K562 (cell line): Measurements from ENCODE around the gene DCAF10. TPM values are rescaled to one million over a fixed set of nuclear protein-coding genes. Genes with fewer than 3 reads are reported as not detected.
A peak's percentile ranks its signal among the peaks of the same experiment; 100 is the strongest.

Experiments
- ARID1B ChIP-seq: fragments of 450-650 bp; IDR thresholded peaks from 2 replicates; pipeline ENCODE4 v1.6.1; 2016; ENCODE audit warnings: antibody characterized with exemption, mild to moderate bottlenecking, inconsistent platforms
- ARNT ChIP-seq, 2 experiments: fragments of 450-650 bp; IDR thresholded peaks; 2 replicates each; pipeline ENCODE4 v1.6.1; 2016; ENCODE audit warnings: mild to moderate bottlenecking in 1 of 2
- CBFB ChIP-seq: sonication (generic); formaldehyde crosslinking; IDR thresholded peaks from 2 replicates; pipeline ENCODE4 v1.4.0; 2020; ENCODE audit warnings: mild to moderate bottlenecking, missing genetic modification reagents
- FOXK1 ChIP-seq: sonication (generic); formaldehyde crosslinking; IDR thresholded peaks from 2 replicates; pipeline ENCODE4 v1.8.0; 2022; ENCODE audit warnings: missing genetic modification reagents, mild to moderate bottlenecking, borderline replicate concordance
- GABPB1 ChIP-seq: sonication (generic); formaldehyde crosslinking; IDR thresholded peaks from 2 replicates; pipeline ENCODE4 v1.8.0; 2022; ENCODE audit warnings: mild to moderate bottlenecking, missing genetic modification reagents
- HDGF ChIP-seq: fragments of 450-650 bp; IDR thresholded peaks from 2 replicates; pipeline ENCODE4 v1.6.1; 2016
- KDM4B ChIP-seq, 2 experiments: fragments of 450-650 bp in 1 of 2; sonication (generic) in 1 of 2; IDR thresholded peaks; 2 replicates each; pipeline ENCODE4 v1.6.1; 2016 to 2017; ENCODE audit warnings: borderline replicate concordance in 2 of 2, antibody characterized with exemption in 1 of 2, low read depth in 1 of 2, mild to moderate bottlenecking in 1 of 2
- LARP7 ChIP-seq: fragments of 450-650 bp; IDR thresholded peaks from 2 replicates; pipeline ENCODE4 v1.6.1; 2016
- MAFF ChIP-seq: IDR thresholded peaks from 2 replicates; pipeline ENCODE4 v1.6.1; 2012; ENCODE audit warnings: low read length, improper control_type of control experiment
- MYC ChIP-seq, 2 experiments: fragments of 250-450 bp in 1 of 2; sonication (Bioruptor Pico) in 1 of 2; IDR thresholded peaks; 2 replicates each; pipeline versions ENCODE4 v1.5.1 to v1.6.1; 2012 to 2021; ENCODE audit warnings: low read depth in 2 of 2, borderline replicate concordance in 1 of 2, improper control_type of control experiment in 1 of 2, low read length in 1 of 2, mild to moderate bottlenecking in 1 of 2, moderate library complexity in 1 of 2
- PHF21A ChIP-seq: fragments of 450-650 bp; IDR thresholded peaks from 2 replicates; pipeline ENCODE4 v1.6.1; 2017; ENCODE audit warnings: low read depth, borderline replicate concordance
- PURB ChIP-seq: sonication (generic); formaldehyde crosslinking; IDR thresholded peaks from 2 replicates; pipeline ENCODE4 v1.9.0; 2021; ENCODE audit warnings: low read depth, mild to moderate bottlenecking, missing genetic modification reagents
- RFX1 ChIP-seq: fragments of 450-650 bp; IDR thresholded peaks from 2 replicates; pipeline ENCODE4 v1.6.1; 2016; ENCODE audit warnings: mild to moderate bottlenecking, moderate library complexity
- SIX5 ChIP-seq, 2 experiments: IDR thresholded peaks; 2 replicates each; pipeline ENCODE4 v1.6.1; 2011; ENCODE audit warnings: low read length in 2 of 2, borderline replicate concordance in 1 of 2, low read depth in 1 of 2, mild to moderate bottlenecking in 1 of 2, moderate library complexity in 1 of 2; ENCODE audit not compliant: insufficient read depth in 1 of 2
- THAP12 ChIP-seq: fragments of 250-450 bp; sonication (Bioruptor Pico); IDR thresholded peaks from 2 replicates; pipeline ENCODE4 v1.9.0; 2021; ENCODE audit warnings: mild to moderate bottlenecking, inconsistent platforms
- THRB ChIP-seq: fragments of 450-650 bp; formaldehyde crosslinking; conservative IDR thresholded peaks from 2 replicates; pipeline ENCODE4 v1.4.0; 2022; ENCODE audit warnings: mild to moderate bottlenecking, missing genetic modification characterization
- YBX1 ChIP-seq: fragments of 450-650 bp; IDR thresholded peaks from 2 replicates; pipeline ENCODE4 v1.7.1; 2016; ENCODE audit warnings: mild to moderate bottlenecking
- polyA plus RNA-seq, 8 experiments: library from polyadenylated mRNA; depleted of rRNA in 4 of 8; stranded (reverse) in 5 of 8; unstranded in 3 of 8; fragments of >200 nt; fragmentation: Nextera tagmentation in 2 of 8; fragmentation: Illumina TruSeq in 1 of 8; extraction: Ambion mirVana in 2 of 8; extraction: Trizol in 1 of 8; gene quantifications; 2 replicates each; pipeline versions ENCODE4 v1.2.1 to v1.2.3, GENCODE V29; 2011 to 2014; ENCODE audit warnings: inconsistent platforms in 1 of 8, missing spikeins in 1 of 8
- total RNA-seq, 7 experiments: library from RNA; depleted of rRNA in 6 of 7; stranded (reverse); fragments of >200 nt in 6 of 7; fragmentation: Illumina TruSeq in 2 of 7; extraction: Trizol in 2 of 7; gene quantifications; 2 replicates each; pipeline versions ENCODE4 v1.2.1 to v1.2.3, GENCODE V29; 2011 to 2021; ENCODE audit warnings: low replicate concordance in 1 of 7
- TF ChIP-seq, protein P1 (sequence below): fragments of 250-450 bp; sonication (Bioruptor Pico); IDR thresholded peaks from 2 replicates; pipeline ENCODE4 v1.8.0; 2022; ENCODE audit warnings: inconsistent platforms
- TF ChIP-seq, protein P2 (sequence below), 2 experiments: IDR thresholded peaks; 2 replicates each; pipeline ENCODE4 v1.6.1; 2011; ENCODE audit warnings: borderline replicate concordance in 1 of 2, control low read depth in 1 of 2, low read depth in 1 of 2, low read length in 1 of 2, mild to moderate bottlenecking in 1 of 2, mixed read lengths in 1 of 2, moderate library complexity in 1 of 2; ENCODE audit not compliant: insufficient read depth in 1 of 2, insufficient read length in 1 of 2, poor library complexity in 1 of 2, severe bottlenecking in 1 of 2; ENCODE audit errors: extremely low read depth in 1 of 2

DCAF10 gene
- total and polyA plus RNA-seq, 9 of the 15 experiments (the other 6 are each of a cell fraction or from before 2014, with no cell fraction given): 6.8 to 40.1 (median 16.9) TPM

DNA sequence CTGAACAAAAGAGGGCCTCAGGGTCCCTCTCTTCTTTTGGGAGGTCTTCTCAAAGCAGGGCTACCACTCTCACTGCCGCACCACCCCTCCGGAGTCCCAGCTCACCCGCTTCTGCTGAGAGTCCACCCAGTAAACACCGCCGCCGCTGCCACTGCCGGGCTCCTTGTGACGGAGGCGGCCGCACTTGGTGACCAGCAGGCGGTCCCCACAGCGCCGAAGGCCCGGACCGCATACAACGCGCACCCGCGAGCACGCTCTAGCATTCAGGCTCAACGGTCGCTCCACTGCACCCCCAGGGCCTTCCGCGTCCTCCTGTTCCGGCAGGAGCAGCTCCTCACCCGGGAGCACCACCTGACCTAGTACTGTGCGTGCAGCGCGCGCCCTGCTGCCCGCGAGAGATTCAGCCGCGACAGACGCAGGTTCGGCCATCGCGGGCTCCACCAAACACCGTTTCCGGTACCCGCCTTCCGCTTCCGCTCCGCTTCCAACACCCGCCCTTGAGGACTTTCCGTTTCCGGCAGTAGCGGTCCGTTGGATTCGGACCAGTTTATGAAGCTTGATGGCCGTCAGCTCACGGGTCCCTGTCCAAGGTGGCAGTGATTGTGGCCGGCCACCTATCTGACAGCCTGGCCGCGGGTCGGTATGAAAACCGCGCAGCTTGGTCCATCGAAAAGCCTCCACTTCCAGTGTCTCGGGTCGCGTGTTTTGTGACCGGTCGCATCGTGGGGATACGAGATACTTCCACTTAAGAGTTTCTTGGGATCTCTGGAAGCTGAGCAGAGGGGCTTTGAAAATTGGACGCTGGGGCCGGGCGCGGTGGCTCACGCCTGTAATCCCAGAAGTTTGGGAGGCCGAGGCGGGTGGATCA, 15.7 kb upstream of the DCAF10 start, which contains the start of gene EXOSC3 (continued):
- TF ChIP-seq, protein P1, sequence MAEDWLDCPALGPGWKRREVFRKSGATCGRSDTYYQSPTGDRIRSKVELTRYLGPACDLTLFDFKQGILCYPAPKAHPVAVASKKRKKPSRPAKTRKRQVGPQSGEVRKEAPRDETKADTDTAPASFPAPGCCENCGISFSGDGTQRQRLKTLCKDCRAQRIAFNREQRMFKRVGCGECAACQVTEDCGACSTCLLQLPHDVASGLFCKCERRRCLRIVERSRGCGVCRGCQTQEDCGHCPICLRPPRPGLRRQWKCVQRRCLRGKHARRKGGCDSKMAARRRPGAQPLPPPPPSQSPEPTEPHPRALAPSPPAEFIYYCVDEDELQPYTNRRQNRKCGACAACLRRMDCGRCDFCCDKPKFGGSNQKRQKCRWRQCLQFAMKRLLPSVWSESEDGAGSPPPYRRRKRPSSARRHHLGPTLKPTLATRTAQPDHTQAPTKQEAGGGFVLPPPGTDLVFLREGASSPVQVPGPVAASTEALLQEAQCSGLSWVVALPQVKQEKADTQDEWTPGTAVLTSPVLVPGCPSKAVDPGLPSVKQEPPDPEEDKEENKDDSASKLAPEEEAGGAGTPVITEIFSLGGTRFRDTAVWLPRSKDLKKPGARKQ (CRISPR knock-in tag): no peak
- TF ChIP-seq PHF21A (no peak), FOXK1 (CRISPR knock-in tag) (peak; percentile 84; the same call in 1 of the 2 replicates), SIX5 (IDR thresholded peaks at IDR 0.05; ENCODE audit: borderline replicate concordance in 1 of 2, insufficient read depth in 1 of 2, low read depth in 1 of 2, low read length in 2 of 2) (peak in 1 of 2 experiments; percentile 19; a peak in 2 of 4 replicates), KDM4B (IDR thresholded peaks at IDR 0.05; ENCODE audit: borderline replicate concordance in 2 of 2, low read depth in 1 of 2) (peak in 1 of 2 experiments; percentile 98; a peak in 2 of 4 replicates), MYC (IDR thresholded peaks at IDR 0.05; ENCODE audit: low read depth, low read length) (peak; percentile 89), MYC (CRISPR knock-in tag; IDR thresholded peaks at IDR 0.05; ENCODE audit: borderline replicate concordance, low read depth) (peak; percentile 66; the same call in 1 of the 2 replicates), THAP12 (CRISPR knock-in tag) (peak; percentile 65), LARP7 (no peak), ARID1B (peak; percentile 52), YBX1 (no peak), THRB (CRISPR knock-in tag) (no peak), RFX1 (no peak), ARNT (IDR thresholded peaks at IDR 0.05) (no peak), GABPB1 (CRISPR knock-in tag) (peak; percentile 98), MAFF (no peak), CBFB (CRISPR knock-in tag) (peak; percentile 72), PURB (CRISPR knock-in tag) (no peak), HDGF (no peak)
- TF ChIP-seq, protein P2, sequence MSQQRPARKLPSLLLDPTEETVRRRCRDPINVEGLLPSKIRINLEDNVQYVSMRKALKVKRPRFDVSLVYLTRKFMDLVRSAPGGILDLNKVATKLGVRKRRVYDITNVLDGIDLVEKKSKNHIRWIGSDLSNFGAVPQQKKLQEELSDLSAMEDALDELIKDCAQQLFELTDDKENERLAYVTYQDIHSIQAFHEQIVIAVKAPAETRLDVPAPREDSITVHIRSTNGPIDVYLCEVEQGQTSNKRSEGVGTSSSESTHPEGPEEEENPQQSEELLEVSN (IDR thresholded peaks at IDR 0.05; ENCODE audit: borderline replicate concordance in 1 of 2, extremely low read depth in 1 of 2, insufficient read depth in 1 of 2, insufficient read length in 1 of 2, low read depth in 1 of 2, low read length in 1 of 2, poor library complexity in 1 of 2, severe bottlenecking in 1 of 2): peak; percentile 76 to 86
